Activated B cell treated with CpG ODN at 0.5 μM for 24 hours (primary cell): ENCODE measurements around the gene MCM7. TPM values are rescaled to one million over a fixed set of nuclear protein-coding genes. Genes with fewer than 3 reads are reported as not detected.

Experiments used
- ATAC-seq: fragments of 200-7000 bp; cut with Tn5 transposase; one replicate; pipeline ENCODE4 v1.10.0; 2021; ENCODE audit warnings: low read depth, mild to moderate bottlenecking, moderate library complexity
- CTCF ChIA-PET: fragments of 350-600 bp; sonication (Branson Sonifier 250); formaldehyde crosslinking; loops from one replicate; lab custom pipeline; 2021; ENCODE audit warnings: antibody characterized with exemption; lab: Charles Lee
- POLR2A ChIA-PET: fragments of 350-600 bp; sonication (Branson Sonifier 250); formaldehyde crosslinking; loops from one replicate; lab custom pipeline; 2021; ENCODE audit warnings: antibody characterized with exemption; lab: Charles Lee
- DNase-seq: peaks from one replicate; pipeline ENCODE4 v3.0.0; 2022
- H3K27ac Mint-ChIP-seq: one replicate; pipeline ENCODE4 v1.8.0; 2020; ENCODE audit warnings: mixed read lengths
- H3K27me3 Mint-ChIP-seq: one replicate; pipeline ENCODE4 v1.8.0; 2021; ENCODE audit warnings: mixed read lengths
- H3K36me3 Mint-ChIP-seq: one replicate; pipeline ENCODE4 v1.8.0; 2021; ENCODE audit warnings: low read depth, mixed read lengths
- H3K4me1 Mint-ChIP-seq: one replicate; pipeline ENCODE4 v1.8.0; 2021; ENCODE audit warnings: mixed read lengths
- H3K4me3 Mint-ChIP-seq: one replicate; pipeline ENCODE4 v1.8.0; 2020; ENCODE audit warnings: mild to moderate bottlenecking, mixed read lengths
- H3K9me3 Mint-ChIP-seq: one replicate; pipeline ENCODE4 v1.8.0; 2020; ENCODE audit warnings: mixed read lengths
- CTCF ChIP-seq: fragments of 200-600 bp; IDR thresholded peaks from one replicate; pipeline ENCODE4 v1.8.0; 2022; ENCODE audit warnings: antibody characterized with exemption, mild to moderate bottlenecking
- intact Hi-C: fragments of 100-400 bp; cut with micrococcal nuclease; formaldehyde crosslinking; loops from one replicate; pipeline ENCODE4 v1.15.1; 2024
- total RNA-seq: library from RNA; stranded (reverse); gene quantifications from 2 replicates; pipeline ENCODE4 v1.2.3, GENCODE V29; 2022

Gene MCM7
- total RNA-seq, 1 donor from 2014 or later, result 99.7 TPM

DNA sequence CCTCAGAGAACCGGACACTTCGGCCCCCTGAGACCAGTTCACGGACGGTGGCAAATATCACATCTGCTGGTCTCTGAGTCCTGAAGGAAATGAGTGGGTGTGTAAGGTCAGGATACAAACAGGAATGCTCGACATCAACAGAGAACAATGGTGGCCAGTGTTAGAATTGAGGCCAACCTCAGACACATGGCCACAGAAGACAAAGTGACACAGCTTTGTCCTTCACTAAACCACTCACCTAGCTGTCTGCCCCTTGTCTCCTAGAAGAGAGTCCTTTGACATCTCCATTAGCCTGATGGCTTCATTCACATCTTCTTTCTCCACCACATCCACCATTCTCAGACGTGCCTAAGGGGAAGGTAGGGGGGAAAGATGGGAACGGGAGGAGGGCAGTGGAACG, 8.1 kb downstream of the MCM7 start:
- TF ChIP-seq CTCF, result no peak
- DNase-seq (no peak), ATAC-seq (no peak)
- CTCF ChIA-PET, result no interaction called here
- POLR2A ChIA-PET, result interaction anchor here (0.5 to 1.0 kb wide), 2 partner anchors 28 to 51 kb away, joined by 3 to 4 read pairs; no protein-coding TSS in a partner anchor
- H3K27me3 Mint-ChIP-seq, result no peaks in the 10 kb centered on the region
- no peaks in the 10 kb centered on the region for H3K9me3 Mint-ChIP-seq
- no peak overlapping the region for H3K4me3 Mint-ChIP-seq
- no peak overlapping the region for H3K27ac Mint-ChIP-seq
- intact Hi-C loops, result no loop called here
- peaks cover 13% of the 10 kb centered on the region for H3K4me1 Mint-ChIP-seq
- peaks cover 86% of the 10 kb centered on the region for H3K36me3 Mint-ChIP-seq

DNA sequence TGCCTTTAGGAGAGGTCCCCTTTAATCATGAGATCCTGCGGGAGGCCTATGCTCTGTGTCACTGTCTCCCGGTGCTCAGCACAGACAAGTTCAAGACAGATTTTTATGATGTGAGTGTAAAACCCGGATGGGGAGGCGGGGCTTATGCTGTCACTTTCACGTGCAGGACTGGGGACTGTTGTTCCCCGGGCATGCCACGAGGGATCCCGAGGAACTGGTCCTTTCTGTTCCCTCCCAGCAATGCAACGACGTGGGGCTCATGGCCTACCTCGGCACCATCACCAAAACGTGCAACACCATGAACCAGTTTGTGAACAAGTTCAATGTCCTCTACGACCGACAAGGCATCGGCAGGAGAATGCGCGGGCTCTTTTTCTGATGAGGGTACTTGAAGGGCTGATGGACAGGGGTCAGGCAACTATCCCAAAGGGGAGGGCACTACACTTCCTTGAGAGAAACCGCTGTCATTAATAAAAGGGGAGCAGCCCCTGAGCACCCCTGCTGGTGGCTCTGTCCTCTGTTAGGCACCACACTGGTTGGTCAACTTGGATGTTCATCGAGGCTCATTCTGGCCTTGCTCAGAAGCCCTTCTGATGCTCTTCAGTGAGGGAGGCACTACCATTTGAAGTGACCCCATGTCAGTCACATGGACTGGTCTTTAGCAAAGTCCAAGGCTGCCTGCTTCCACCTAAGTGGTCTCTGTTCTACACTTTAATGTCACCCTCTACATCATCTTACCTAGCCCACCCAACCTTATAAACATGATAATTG, 9.6 kb downstream of the MCM7 start:
- Mint-ChIP-seq H3K9me3 (no peaks in the 10 kb centered on the region), H3K36me3 (peaks cover 73% of the 10 kb centered on the region), H3K27ac (no peak overlapping the region), H3K4me1 (peaks cover 18% of the 10 kb centered on the region), H3K27me3 (no peaks in the 10 kb centered on the region), H3K4me3 (no peak overlapping the region)
- DNase-seq (no peak), ATAC-seq (no peak)
- ChIA-PET CTCF (no interaction called here), POLR2A (interaction anchor here (0.7 to 1.1 kb wide), 3 partner anchors 9 to 29 kb away, joined by 4 read pairs; partner anchors contain the start of genes AP4M1 and MCM7)
- TF ChIP-seq CTCF, result no peak
- intact Hi-C loops, result no loop called here

DNA sequence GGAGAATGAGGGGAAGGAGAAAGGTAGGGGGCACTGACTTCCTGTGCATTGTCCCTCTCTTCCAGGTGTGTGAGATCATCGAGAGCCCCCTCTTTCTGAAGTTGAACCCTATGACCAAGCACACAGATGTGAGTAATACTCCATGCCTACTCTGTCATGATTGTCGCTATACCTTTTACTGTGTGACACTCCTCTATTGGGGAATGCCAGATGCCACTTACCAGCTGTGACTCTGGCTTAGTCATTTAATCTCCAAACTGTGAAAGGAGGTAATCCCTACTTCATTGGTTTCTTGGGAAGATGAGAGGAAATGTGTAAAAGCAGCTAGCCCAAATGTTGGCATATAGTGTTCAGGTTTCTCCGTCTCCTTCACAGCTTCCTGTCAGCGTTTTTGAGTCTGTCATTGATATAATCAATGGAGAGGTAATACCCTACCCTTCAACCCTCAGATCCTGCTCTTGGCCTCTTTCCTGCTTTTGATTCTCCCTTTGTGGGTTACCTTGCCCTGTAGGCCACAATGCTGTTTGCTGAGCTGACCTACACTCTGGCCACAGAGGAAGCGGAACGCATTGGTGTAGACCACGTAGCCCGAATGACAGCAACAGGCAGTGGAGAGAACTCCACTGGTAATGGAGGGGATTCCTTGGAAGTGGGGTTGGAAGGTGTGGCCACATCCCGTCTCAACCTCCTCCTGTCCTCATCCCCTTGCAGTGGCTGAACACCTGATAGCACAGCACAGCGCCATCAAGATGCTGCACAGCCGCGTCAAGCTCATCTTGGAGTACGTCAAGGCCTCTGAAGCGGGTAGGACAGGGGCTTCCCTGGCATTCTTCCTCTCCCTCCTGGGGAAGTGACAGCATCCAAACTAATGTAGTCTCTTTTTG, 10.4 kb downstream of the MCM7 start:
- DNase-seq (no peak), ATAC-seq (no peak)
- Mint-ChIP-seq H3K27me3 (no peaks in the 10 kb centered on the region), H3K4me3 (no peak overlapping the region), H3K9me3 (no peaks in the 10 kb centered on the region), H3K36me3 (peaks cover 65% of the 10 kb centered on the region), H3K27ac (peak overlapping the region; percentile 37), H3K4me1 (peaks cover 18% of the 10 kb centered on the region)
- ChIA-PET CTCF (interaction anchor here (1.1 kb wide), 1 partner anchor 10 kb away, joined by 4 read pairs; the partner anchor contains the start of gene MCM7), POLR2A (interaction anchor here (0.8 to 4.7 kb wide), 3 partner anchors 8 to 145 kb away, joined by 3 to 48 read pairs (median 5); partner anchors contain the start of genes AP4M1 and MCM7)
- no peak for TF ChIP-seq CTCF
- intact Hi-C loops, result no loop called here

GRCh38 chr7:100089458-100090196, 11.6 kb downstream of the MCM7 start:
- ChIA-PET POLR2A (interaction anchor here (0.6 to 4.7 kb wide), 6 partner anchors 11 to 152 kb away, joined by 3 to 48 read pairs (median 4); partner anchors contain the start of genes AP4M1, MBLAC1 and MCM7), CTCF (interaction anchor here (1.1 kb wide), 1 partner anchor 11 kb away, joined by 4 read pairs; the partner anchor contains the start of gene MCM7)
- TF ChIP-seq CTCF, result no peak
- Mint-ChIP-seq H3K4me3 (peak overlapping the region; percentile 89), H3K27ac (peak overlapping the region; percentile 84), H3K36me3 (peaks cover 54% of the 10 kb centered on the region), H3K4me1 (peaks cover 18% of the 10 kb centered on the region), H3K9me3 (no peaks in the 10 kb centered on the region), H3K27me3 (no peaks in the 10 kb centered on the region)
- intact Hi-C loops, result loop anchor here (10.0 kb wide), 3 partner anchors 585 to 1165 kb away; partner anchors contain the start of genes GNB2 and ZNF789
- ATAC-seq, result no peak
- DNase-seq, result no peak
